H1 (cell line): ENCODE data around the gene AMMECR1L.

Experiments
- CBX8 ChIP-seq: fragments of 300-800, 300-1000 bp; sonication (generic); IDR thresholded peaks from 2 replicates; pipeline ENCODE4 v1.7.1; 2016; ENCODE audit warnings: low read depth, low read length, borderline replicate concordance
- CTCF ChIP-seq, 3 experiments: IDR thresholded peaks; 1 replicate in 2 of 3; 2 replicates in 1 of 3; pipeline versions ENCODE4 v1.5.1 to v1.6.1; 2011; ENCODE audit warnings: low read length in 3 of 3, mild to moderate bottlenecking in 3 of 3, inconsistent platforms in 2 of 3, low read depth in 1 of 3, moderate library complexity in 1 of 3; ENCODE audit not compliant: insufficient read depth in 1 of 3; ENCODE audit errors: control extremely low read depth in 1 of 3
- EP300 ChIP-seq, 2 experiments: IDR thresholded peaks; 1 replicate in 1 of 2; 2 replicates in 1 of 2; pipeline ENCODE4 v1.6.1; 2011 to 2012; ENCODE audit warnings: low read depth in 2 of 2, low read length in 2 of 2, mild to moderate bottlenecking in 2 of 2, borderline replicate concordance in 1 of 2, inconsistent platforms in 1 of 2, moderate library complexity in 1 of 2
- GTF2F1 ChIP-seq: IDR thresholded peaks from 2 replicates; pipeline ENCODE4 v1.6.1; 2012; ENCODE audit warnings: low read depth, low read length, improper control_type of control experiment, borderline replicate concordance
- KDM1A ChIP-seq: fragments of 200-600, 300-600 bp; sonication (generic); IDR thresholded peaks from 2 replicates; pipeline ENCODE4 v1.7.1; 2016; ENCODE audit warnings: mild to moderate bottlenecking, low read length, borderline replicate concordance
- MAFK ChIP-seq: IDR thresholded peaks from 2 replicates; pipeline ENCODE4 v1.6.1; 2012; ENCODE audit warnings: low read depth, mild to moderate bottlenecking, improper control_type of control experiment, low read length
- POLR2A ChIP-seq, 2 experiments: IDR thresholded peaks; 1 replicate in 1 of 2; 2 replicates in 1 of 2; pipeline ENCODE4 v1.6.1; 2011; ENCODE audit warnings: low read depth in 2 of 2, low read length in 2 of 2, mild to moderate bottlenecking in 2 of 2; ENCODE audit errors: control extremely low read depth in 1 of 2
- RBBP5 ChIP-seq: IDR thresholded peaks from 2 replicates; pipeline ENCODE4 v1.7.1; 2012; ENCODE audit warnings: low read depth, mild to moderate bottlenecking, inconsistent platforms, low read length, moderate library complexity, borderline replicate concordance
- RNF2 ChIP-seq: fragments of 200-900, 300-1000 bp; sonication (generic); IDR thresholded peaks from 2 replicates; pipeline ENCODE4 v1.7.1; 2016; ENCODE audit warnings: borderline replicate concordance, low read depth, mild to moderate bottlenecking, antibody characterized with exemption, low read length; ENCODE audit not compliant: poor library complexity, severe bottlenecking; ENCODE audit errors: missing control alignments
- SP1 ChIP-seq: IDR thresholded peaks from 2 replicates; pipeline ENCODE4 v1.6.1; 2011; ENCODE audit warnings: low read depth, low read length
- TBP ChIP-seq: IDR thresholded peaks from 2 replicates; pipeline ENCODE4 v1.6.1; 2011; ENCODE audit warnings: low read depth, low read length, improper control_type of control experiment
- USF2 ChIP-seq: IDR thresholded peaks from 2 replicates; pipeline ENCODE4 v1.6.1; 2011; ENCODE audit warnings: low read length, improper control_type of control experiment

DNA sequence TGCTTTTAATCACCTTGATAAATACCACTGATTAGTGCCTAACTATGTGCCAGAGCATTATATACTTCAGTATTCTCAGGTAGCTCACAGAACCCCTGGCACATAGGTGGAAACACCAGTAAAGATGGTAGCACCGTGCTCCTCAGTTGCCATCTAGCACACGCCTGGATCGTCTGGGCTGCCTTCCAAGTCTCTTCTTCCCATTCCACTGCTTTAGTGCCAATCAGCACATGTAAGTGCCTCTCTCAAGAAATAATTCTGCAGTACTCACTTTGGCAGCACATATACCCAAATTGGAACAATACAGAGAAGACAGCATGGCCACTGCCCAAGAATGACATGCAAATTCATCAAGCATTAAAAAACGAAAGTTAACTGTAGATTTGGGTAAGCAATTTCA is 40.8 kb downstream of the AMMECR1L start:
- TF ChIP-seq SP1 (no peak), CTCF (IDR thresholded peaks at IDR 0.05; ENCODE audit: control extremely low read depth in 1 of 3, insufficient read depth in 1 of 3, low read depth in 1 of 3, low read length in 3 of 3) (no peak), RNF2 (no peak), TBP (no peak), CBX8 (no peak), EP300 (IDR thresholded peaks at IDR 0.05; ENCODE audit: borderline replicate concordance in 1 of 2, low read depth in 2 of 2, low read length in 2 of 2) (no peak), RBBP5 (no peak), KDM1A (no peak), GTF2F1 (no peak), POLR2A (IDR thresholded peaks at IDR 0.05; ENCODE audit: control extremely low read depth in 1 of 2, low read depth in 2 of 2, low read length in 2 of 2) (no peak), USF2 (no peak), MAFK (no peak)
